SU-DHL-6 (cell line): Measurements from ENCODE around the gene ZNF628.
A peak's percentile ranks its signal among the peaks of the same experiment; 100 is the strongest.

Source experiments
- H2AFZ ChIP-seq: fragments of 200-600 bp; sonication (generic); 2 replicates; pipeline ENCODE4 v1.6.1; 2014; ENCODE audit warnings: low read depth, mild to moderate bottlenecking, moderate library complexity, mixed read lengths, antibody characterized with exemption, low read length; ENCODE audit not compliant: severe bottlenecking
- H3F3A ChIP-seq: fragments of 200-600 bp; shearing (Covaris generic); 2 replicates; pipeline ENCODE4 v1.6.0; 2016; ENCODE audit warnings: antibody characterized with exemption, mild to moderate bottlenecking; ENCODE audit not compliant: insufficient read depth
- H3K27ac ChIP-seq: fragments of 200-600 bp; sonication (generic); 2 replicates; pipeline ENCODE4 v1.5.1; 2016; ENCODE audit warnings: low read depth, mild to moderate bottlenecking, low read length, moderate library complexity, mixed read lengths
- H3K27me3 ChIP-seq: fragments of 200-600 bp; sonication (generic), shearing (Covaris generic); 2 replicates; pipeline ENCODE4 v1.6.0; 2014; ENCODE audit warnings: mild to moderate bottlenecking, low read length
- H3K36me3 ChIP-seq: fragments of 200-600 bp; sonication (generic); 2 replicates; pipeline ENCODE4 v1.6.1; 2014; ENCODE audit warnings: mild to moderate bottlenecking, low read length, mixed read lengths
- H3K4me2 ChIP-seq: fragments of 300-600, 200-600 bp; shearing (Covaris generic), sonication (generic); 2 replicates; pipeline ENCODE4 v1.6.0; 2014; ENCODE audit warnings: low read length, low read depth, mild to moderate bottlenecking; ENCODE audit not compliant: poor library complexity, severe bottlenecking
- H3K4me3 ChIP-seq: fragments of 200-600 bp; sonication (generic); 2 replicates; pipeline ENCODE4 v1.5.1; 2014; ENCODE audit warnings: antibody characterized with exemption, low read length, mild to moderate bottlenecking, mixed read lengths; ENCODE audit not compliant: insufficient read depth, poor library complexity, severe bottlenecking
- H3K79me2 ChIP-seq: fragments of 200-600 bp; sonication (generic); 2 replicates; pipeline ENCODE4 v1.6.1; 2014; ENCODE audit warnings: mild to moderate bottlenecking, low read length, moderate library complexity; ENCODE audit not compliant: insufficient read depth
- H3K9ac ChIP-seq: fragments of 200-600 bp; sonication (generic); 2 replicates; pipeline ENCODE4 v1.7.0; 2014; ENCODE audit warnings: mild to moderate bottlenecking, low read length
- H3K9me2 ChIP-seq: fragments of 200-600 bp; sonication (generic); replicated peaks from 2 replicates; pipeline ENCODE4 v1.6.1; 2014; ENCODE audit warnings: low read length; ENCODE audit not compliant: insufficient read depth
- H3K9me3 ChIP-seq: fragments of 200-600 bp; sonication (generic); 2 replicates; pipeline ENCODE4 v1.6.1; 2014; ENCODE audit warnings: low read length, mixed read lengths; ENCODE audit not compliant: insufficient read depth
- H4K20me1 ChIP-seq: fragments of 200-600 bp; sonication (generic); 2 replicates; pipeline ENCODE4 v1.6.1; 2014; ENCODE audit warnings: low read depth, mild to moderate bottlenecking, antibody characterized with exemption, low read length, moderate library complexity, mixed read lengths
- CTCF ChIP-seq: fragments of 200-600 bp; sonication (generic); IDR thresholded peaks from one replicate; pipeline ENCODE4 v1.5.1; 2017; ENCODE audit warnings: antibody characterized with exemption, mild to moderate bottlenecking, low read length, moderate library complexity; ENCODE audit not compliant: insufficient read depth, poor library complexity, severe bottlenecking
- EZH2phosphoT487 ChIP-seq: fragments of 200-600 bp; sonication (generic), shearing (Covaris generic); conservative IDR thresholded peaks from 2 replicates; pipeline ENCODE4 v1.6.1; 2018; ENCODE audit warnings: mild to moderate bottlenecking, antibody characterized with exemption, low read length, moderate library complexity, mixed read lengths

ZNF628 gene

GRCh38 chr19:55453511-55454260 is 22.7 kb upstream of the ZNF628 start:
- Histone ChIP-seq H3K9ac (no peak overlapping the region), H3K27ac (no peak overlapping the region), H2AFZ (no peak overlapping the region), H3K4me2 (no peak overlapping the region), H3K4me3 (no peak overlapping the region), H3K27me3 (no peaks in the 10 kb centered on the region), H4K20me1 (no peaks in the 10 kb centered on the region), H3K36me3 (no peaks in the 10 kb centered on the region), H3K79me2 (no peaks in the 10 kb centered on the region), H3K9me3 (no peaks in the 10 kb centered on the region), H3F3A (peaks cover 11% of the 10 kb centered on the region; the same call in 1 of the 2 replicates), H3K9me2 (no peaks in the 10 kb centered on the region)
- TF ChIP-seq EZH2phosphoT487 = no peak
- no peak for TF ChIP-seq CTCF

- Histone ChIP-seq H3K4me3 (no peak overlapping the region), H3K27ac (no peak overlapping the region), H3K36me3 (no peaks in the 10 kb centered on the region), H3F3A (peaks cover 11% of the 10 kb centered on the region; the same call in 1 of the 2 replicates), H3K4me2 (no peak overlapping the region), H3K9me2 (no peaks in the 10 kb centered on the region), H2AFZ (no peak overlapping the region), H4K20me1 (no peaks in the 10 kb centered on the region), H3K9ac (no peak overlapping the region), H3K9me3 (no peaks in the 10 kb centered on the region), H3K27me3 (no peaks in the 10 kb centered on the region), H3K79me2 (no peaks in the 10 kb centered on the region)
- TF ChIP-seq EZH2phosphoT487 (no peak), CTCF (peak; percentile 76)
Measured at GRCh38 chr19:55454787-55455243, 21.6 kb upstream of the ZNF628 start.

GRCh38 chr19:55455576-55456235 is 20.7 kb upstream of the ZNF628 start:
- Histone ChIP-seq H3K4me2 (no peak overlapping the region), H3K27me3 (no peaks in the 10 kb centered on the region), H2AFZ (no peak overlapping the region), H3K79me2 (peaks cover 8% of the 10 kb centered on the region; the same call in 1 of the 2 replicates), H3K4me3 (no peak overlapping the region), H3K27ac (no peak overlapping the region), H3K9me2 (no peaks in the 10 kb centered on the region), H3K9ac (no peak overlapping the region), H3K36me3 (no peaks in the 10 kb centered on the region), H4K20me1 (no peaks in the 10 kb centered on the region), H3K9me3 (no peaks in the 10 kb centered on the region), H3F3A (peaks cover 19% of the 10 kb centered on the region)
- TF ChIP-seq EZH2phosphoT487 = no peak
- TF ChIP-seq CTCF = no peak
